GM06990 (cell line): ENCODE measurements around the gene RHBDF2.

Source experiments
- DNase-seq: peaks from one replicate; pipeline ENCODE4 v3.0.0-alpha.2; 2011; ENCODE audit not compliant: insufficient read length; ENCODE audit errors: extremely low read depth
- H3K27me3 ChIP-seq: replicated peaks from 2 replicates; pipeline ENCODE4 v1.6.0; 2011; ENCODE audit warnings: low read length; ENCODE audit not compliant: control insufficient read depth, insufficient read depth
- H3K36me3 ChIP-seq: 2 replicates; pipeline ENCODE4 v1.5.1; 2011; ENCODE audit warnings: low read length; ENCODE audit not compliant: control insufficient read depth, insufficient read depth
- H3K4me3 ChIP-seq: replicated peaks from 2 replicates; pipeline ENCODE4 v1.5.1; 2011; ENCODE audit warnings: low read depth, mild to moderate bottlenecking, control low read depth, low read length
- CTCF ChIP-seq: IDR thresholded peaks from 2 replicates; pipeline ENCODE4 v1.5.1; 2011; ENCODE audit warnings: low read length, control low read depth, mild to moderate bottlenecking, inconsistent platforms; ENCODE audit not compliant: insufficient read depth, poor library complexity, severe bottlenecking

RHBDF2 gene

GRCh38 chr17:76504117-76504516 lies 2.9 kb upstream of the RHBDF2 start:
- Histone ChIP-seq H3K36me3 (no peaks in the 10 kb centered on the region), H3K4me3 (no peak overlapping the region), H3K27me3 (no peaks in the 10 kb centered on the region)
- no peak for TF ChIP-seq CTCF
- DNase-seq = no peak

- TF ChIP-seq CTCF = no peak
- Histone ChIP-seq H3K27me3 (no peaks in the 10 kb centered on the region), H3K4me3 (no peak overlapping the region), H3K36me3 (no peaks in the 10 kb centered on the region; the same call in 1 of the 2 replicates)
- no peak for DNase-seq
Measured at GRCh38 chr17:76502341-76503211, 1.4 kb upstream of the RHBDF2 start.

GRCh38 chr17:76501827-76502307 lies 644 bp upstream of the RHBDF2 start:
- Histone ChIP-seq H3K36me3 (no peaks in the 10 kb centered on the region; the same call in 1 of the 2 replicates), H3K27me3 (no peaks in the 10 kb centered on the region), H3K4me3 (no peak overlapping the region)
- TF ChIP-seq CTCF = no peak
- DNase-seq = no peak

GRCh38 chr17:76500747-76501017 lies 541 bp downstream of the RHBDF2 start:
- Histone ChIP-seq H3K4me3 (peak overlapping the region; percentile 93), H3K27me3 (no peaks in the 10 kb centered on the region), H3K36me3 (no peaks in the 10 kb centered on the region; the same call in 1 of the 2 replicates)
- DNase-seq = no peak
- no peak for TF ChIP-seq CTCF

- DNase-seq = no peak
- peak overlapping the region; percentile 93 for H3K4me3 ChIP-seq
Measured at GRCh38 chr17:76500074-76500746, 1.0 kb downstream of the RHBDF2 start.

More at GRCh38 chr17:76500074-76500746, 1.0 kb downstream of the RHBDF2 start:
- no peaks in the 10 kb centered on the region for H3K27me3 ChIP-seq
- TF ChIP-seq CTCF = no peak
- no peaks in the 10 kb centered on the region; the same call in 1 of the 2 replicates for H3K36me3 ChIP-seq
